AG04449 (cell line): ENCODE results near the gene GABRG3.

Source experiments
- CTCF ChIA-PET: fragments of 350-600 bp; formaldehyde crosslinking; extraction: SDS; loops from one replicate; lab custom pipeline; 2021; ENCODE audit warnings: antibody characterized with exemption; lab: Yijun Ruan, JAX
- POLR2A ChIA-PET: fragments of 400-600, 350-600 bp; formaldehyde crosslinking; extraction: SDS; loops from one replicate; lab custom pipeline; 2020; ENCODE audit warnings: antibody characterized with exemption, inconsistent platforms; lab: Yijun Ruan, JAX
- DNase-seq: peaks from one replicate; pipeline ENCODE4 v3.0.0-alpha.2; 2010; ENCODE audit warnings: low read depth, low spot score
- H3K4me3 ChIP-seq: 2 replicates; pipeline ENCODE4 v1.5.1; 2011; ENCODE audit warnings: low read depth, mild to moderate bottlenecking, control low read depth, low read length
- CTCF ChIP-seq: IDR thresholded peaks from one replicate; pipeline ENCODE4 v1.5.1; 2011; ENCODE audit warnings: mild to moderate bottlenecking, moderate library complexity, low read length, control low read depth, inconsistent platforms; ENCODE audit not compliant: insufficient read depth; ENCODE audit errors: missing control alignments

Gene GABRG3

GRCh38 chr15:26970712-26971210 is at the start of gene GABRG3:
GABRG3 (plus strand) TSS chr15:26971181.
- CTCF ChIA-PET: no interaction called here
- no peak for TF ChIP-seq CTCF
- POLR2A ChIA-PET: no interaction called here
- peak within 1 kb of the TSS; percentile 32 for H3K4me3 ChIP-seq
- DNase-seq: no peak

GRCh38 chr15:26921433-26921832 is 49.5 kb upstream of the GABRG3 start:
- CTCF ChIA-PET: no interaction called here
- no peak overlapping the region for H3K4me3 ChIP-seq
- POLR2A ChIA-PET: no interaction called here
- no peak for DNase-seq
- no peak for TF ChIP-seq CTCF

GRCh38 chr15:26926081-26926480 is 44.9 kb upstream of the GABRG3 start:
- CTCF ChIA-PET: no interaction called here

GRCh38 chr15:26928051-26928450 is 42.9 kb upstream of the GABRG3 start:
- DNase-seq: no peak
- POLR2A ChIA-PET: no interaction called here
- CTCF ChIA-PET: no interaction called here
- no peak overlapping the region for H3K4me3 ChIP-seq
- TF ChIP-seq CTCF: no peak

More at GRCh38 chr15:26926081-26926480, 44.9 kb upstream of the GABRG3 start:
- no peak for DNase-seq
- no peak for TF ChIP-seq CTCF
- no peak overlapping the region for H3K4me3 ChIP-seq
- POLR2A ChIA-PET: no interaction called here

GRCh38 chr15:26929588-26929987 is 41.4 kb upstream of the GABRG3 start:
- CTCF ChIA-PET: interaction anchor here (2.0 kb wide), 1 partner anchor 38 kb away, joined by 7 read pairs; no protein-coding TSS in a partner anchor

GRCh38 chr15:26934848-26935247 is 36.1 kb upstream of the GABRG3 start:
- CTCF ChIA-PET: no interaction called here
- no peak for DNase-seq
- no peak overlapping the region for H3K4me3 ChIP-seq
- POLR2A ChIA-PET: no interaction called here
- no peak for TF ChIP-seq CTCF

More at GRCh38 chr15:26929588-26929987, 41.4 kb upstream of the GABRG3 start:
- no peak for TF ChIP-seq CTCF
- POLR2A ChIA-PET: no interaction called here
- no peak overlapping the region for H3K4me3 ChIP-seq
- no peak for DNase-seq
